GM21786 (cell line): ENCODE measurements around the gene RBBP4.
"Not testable (repeated sequence)": the region's sequence is repeated elsewhere in the genome, so short reads cannot be mapped to it uniquely, and the experiment has no call there.

ENCODE experiments used
- ATAC-seq: cut with Tn5 transposase; IDR thresholded peaks from one replicate; pipeline ENCODE4 v1.9.1; 2021; ENCODE audit not compliant: unreplicated experiment

The RBBP4 gene

DNA sequence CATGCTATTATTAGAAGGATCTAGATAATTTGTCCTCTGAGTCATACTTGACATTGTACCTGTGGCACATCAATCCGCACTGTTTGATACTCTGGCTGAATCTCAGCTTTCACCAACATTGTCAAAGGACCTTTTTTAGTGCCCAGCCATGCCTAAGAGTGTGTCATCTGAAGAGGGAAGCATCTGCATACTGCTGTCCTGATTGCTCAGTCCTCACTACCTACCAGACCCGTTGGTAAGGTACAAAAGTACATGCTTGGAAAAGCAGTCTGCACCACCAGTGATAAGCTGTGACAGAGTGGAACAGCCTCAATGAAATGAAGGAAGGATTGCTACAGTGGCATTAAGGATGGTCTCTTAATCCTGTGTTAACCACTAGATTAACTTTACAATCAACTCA lies 34.5 kb downstream of the RBBP4 start:
- no peak for ATAC-seq

DNA sequence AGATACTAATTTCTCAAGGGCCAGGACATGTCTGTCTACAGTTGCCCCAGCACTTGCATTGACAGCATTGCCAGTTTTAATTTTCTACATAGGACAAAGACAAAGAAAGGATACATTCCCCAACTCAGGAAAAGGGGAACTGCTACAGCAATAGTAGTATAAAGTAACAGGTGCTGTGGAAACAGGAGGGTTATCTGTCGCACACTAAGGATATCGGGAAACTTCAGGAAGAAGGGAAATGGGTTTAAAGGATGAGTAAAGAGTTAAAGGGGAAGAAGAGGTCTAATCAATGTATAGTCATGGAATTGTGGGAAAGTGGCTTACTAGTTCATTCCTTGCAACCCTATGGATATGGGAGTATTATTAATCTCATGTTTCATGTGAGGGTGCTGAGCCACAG lies 35.4 kb downstream of the RBBP4 start:
- ATAC-seq, result no peak

DNA sequence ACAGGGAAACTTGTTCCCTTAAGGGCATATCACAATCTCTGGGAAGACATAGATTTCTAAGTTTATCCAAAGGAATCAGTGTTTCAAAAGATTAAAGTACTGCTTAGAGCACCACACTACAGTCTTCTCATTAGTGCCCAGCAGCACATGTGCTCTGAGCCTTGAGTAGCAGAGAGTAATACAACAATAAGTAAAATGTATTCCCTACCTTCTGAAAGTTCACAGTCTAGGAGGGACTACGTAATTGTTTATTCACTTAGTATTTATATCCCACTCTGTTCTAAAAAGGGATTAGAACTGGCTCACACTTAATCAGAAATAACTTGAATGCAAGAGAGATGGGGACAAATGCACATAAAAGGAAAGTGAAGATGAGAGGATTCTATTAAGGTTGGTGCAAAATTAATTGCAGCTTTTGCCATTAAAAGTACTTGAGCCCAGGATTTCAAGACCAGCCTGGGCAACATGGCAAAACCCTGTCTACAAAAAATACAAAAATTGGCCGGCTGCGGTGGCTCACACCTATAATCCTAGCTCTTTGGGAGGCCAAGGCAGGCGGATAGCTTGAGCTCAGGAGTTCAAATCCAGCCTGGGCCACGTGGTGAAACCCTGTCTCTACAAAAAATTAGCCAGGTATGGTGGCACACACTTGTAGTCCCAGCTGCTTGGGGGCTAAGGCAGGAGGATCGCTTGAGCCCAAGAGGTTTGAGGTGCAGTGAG lies 42.6 kb downstream of the RBBP4 start:
- ATAC-seq, result no peak

DNA sequence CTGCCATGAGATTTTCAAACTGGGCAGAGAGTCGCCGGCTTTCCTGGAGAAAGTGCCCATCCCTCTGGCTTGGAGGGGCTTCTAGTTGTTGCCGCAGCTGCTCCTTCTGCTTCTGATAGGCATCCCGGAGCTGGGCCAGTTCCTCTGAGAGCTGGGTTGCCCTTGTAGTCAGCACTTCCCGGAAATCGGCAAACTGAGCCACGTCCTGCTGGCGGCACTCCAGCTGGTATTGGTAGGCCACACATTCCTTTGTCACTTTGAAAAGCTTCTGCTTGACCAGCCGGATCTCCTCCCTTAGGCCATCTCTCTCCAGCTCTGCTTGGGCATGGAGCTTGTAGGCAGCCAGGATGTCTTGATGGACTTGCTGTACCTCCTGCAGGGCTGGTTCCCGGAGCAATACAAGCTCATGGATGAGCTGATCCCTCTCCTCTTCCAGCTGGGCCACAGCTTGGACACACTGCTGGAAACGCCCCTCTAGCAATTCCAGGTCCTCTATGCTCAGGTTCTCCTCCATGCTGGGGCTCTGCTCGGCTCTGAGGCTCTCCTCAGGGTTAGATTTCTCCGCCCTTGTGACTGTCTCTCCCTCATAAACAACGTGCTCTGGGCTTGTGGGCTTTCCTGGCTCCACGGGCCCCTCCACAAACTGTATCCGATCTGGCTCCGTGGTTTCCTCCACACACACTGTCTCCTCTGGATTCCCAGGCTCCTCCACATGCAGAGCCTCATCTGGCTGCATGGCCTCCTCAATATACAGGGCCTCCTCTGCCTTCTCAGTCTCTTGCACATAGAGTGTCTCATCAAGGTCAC lies 44.3 kb downstream of the RBBP4 start:
- no peak for ATAC-seq

DNA sequence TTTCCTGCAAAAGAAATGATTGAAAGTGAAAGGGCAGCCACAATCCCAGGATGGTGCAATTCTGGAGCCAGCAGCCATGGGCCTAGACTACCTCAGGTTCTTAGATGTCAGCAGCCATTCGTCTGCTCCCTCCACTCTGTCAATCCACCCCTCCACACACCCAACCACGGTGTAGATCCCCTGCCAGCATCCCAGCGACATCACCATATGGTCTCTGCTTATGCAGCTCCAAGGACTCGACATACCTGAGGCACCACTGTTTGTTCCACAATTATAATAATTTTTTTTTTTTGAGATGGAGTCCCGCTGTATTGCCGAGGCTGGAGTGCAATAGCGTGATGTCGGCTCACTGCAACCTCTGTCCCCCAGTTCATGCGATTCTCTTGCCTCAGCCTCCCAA lies 45.0 kb downstream of the RBBP4 start:
- no peak for ATAC-seq

DNA sequence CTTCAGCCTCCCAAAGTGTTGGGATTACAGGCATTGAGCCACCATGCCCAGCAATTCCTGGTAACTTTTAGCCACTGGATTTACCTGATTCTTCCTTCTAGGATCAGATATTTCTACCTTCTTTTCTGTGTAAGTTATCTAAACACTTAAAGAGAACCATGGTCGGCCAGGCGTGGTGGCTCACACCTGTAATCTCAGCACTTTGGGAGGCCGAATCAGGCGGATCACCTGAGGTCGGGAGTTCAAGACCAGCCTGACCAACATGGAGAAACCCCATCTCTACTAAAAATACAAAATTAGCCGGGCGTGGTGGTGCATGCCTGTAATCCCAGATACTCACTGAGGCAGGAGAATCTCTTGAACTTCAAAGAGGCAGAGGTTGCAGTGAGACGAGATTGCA lies 46.0 kb downstream of the RBBP4 start:
- ATAC-seq, result not testable (repeated sequence)

DNA sequence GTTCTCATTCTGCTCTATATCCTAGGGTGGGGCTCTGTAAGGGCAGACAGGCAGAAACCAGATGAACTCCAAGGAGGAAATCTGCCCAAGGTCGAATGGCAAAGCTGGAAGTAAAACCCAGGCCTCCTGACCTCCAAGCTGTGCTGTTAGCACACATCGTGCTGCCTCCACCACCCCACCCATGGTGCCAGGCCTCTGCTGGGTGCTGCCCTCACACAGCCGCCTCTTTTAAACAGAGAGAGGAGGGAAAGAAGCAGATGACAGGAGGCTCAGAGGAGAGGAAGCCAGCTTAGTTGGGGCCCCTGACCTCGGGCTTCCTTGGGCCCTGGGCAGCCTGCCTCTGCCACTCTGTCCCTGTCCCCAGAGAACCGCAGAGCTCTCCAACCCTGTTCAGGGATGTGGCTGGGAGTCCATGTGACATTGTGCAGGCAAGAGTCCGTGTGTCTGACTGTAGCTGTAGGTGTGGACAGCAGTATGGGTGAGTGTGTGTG lies 50.5 kb downstream of the RBBP4 start:
- no peak for ATAC-seq

DNA sequence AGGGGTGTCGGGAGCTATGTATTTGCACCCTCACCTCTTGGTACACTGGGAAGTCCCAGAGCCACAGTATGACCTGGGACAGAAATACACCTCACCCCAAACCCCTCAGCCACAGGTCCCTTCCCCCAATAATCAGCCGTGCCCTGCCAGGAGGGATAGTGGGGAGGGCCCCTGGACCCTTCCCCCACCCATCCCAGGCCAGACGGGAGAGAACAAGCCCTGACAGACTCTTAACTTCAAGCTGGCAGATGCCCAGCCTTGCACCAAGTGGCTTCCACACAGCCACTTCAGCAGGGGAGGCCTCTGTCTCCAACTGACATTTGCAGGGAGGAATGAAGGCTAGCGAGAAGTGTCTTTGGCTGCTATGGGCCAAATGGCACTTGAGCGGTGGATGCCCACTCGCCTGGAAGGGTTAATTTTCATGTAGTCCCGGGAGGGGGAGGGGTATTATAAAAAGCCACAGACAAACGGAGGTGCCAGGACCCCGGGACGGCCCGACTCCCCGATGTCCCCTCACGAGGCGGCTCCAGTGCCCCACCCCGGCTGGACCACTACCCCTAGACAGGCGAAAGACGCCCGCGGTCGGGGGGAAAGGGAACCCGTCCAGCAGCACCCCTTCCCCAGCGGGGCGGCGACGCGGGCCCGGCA lies 51.1 kb downstream of the RBBP4 start:
- ATAC-seq, result no peak

DNA sequence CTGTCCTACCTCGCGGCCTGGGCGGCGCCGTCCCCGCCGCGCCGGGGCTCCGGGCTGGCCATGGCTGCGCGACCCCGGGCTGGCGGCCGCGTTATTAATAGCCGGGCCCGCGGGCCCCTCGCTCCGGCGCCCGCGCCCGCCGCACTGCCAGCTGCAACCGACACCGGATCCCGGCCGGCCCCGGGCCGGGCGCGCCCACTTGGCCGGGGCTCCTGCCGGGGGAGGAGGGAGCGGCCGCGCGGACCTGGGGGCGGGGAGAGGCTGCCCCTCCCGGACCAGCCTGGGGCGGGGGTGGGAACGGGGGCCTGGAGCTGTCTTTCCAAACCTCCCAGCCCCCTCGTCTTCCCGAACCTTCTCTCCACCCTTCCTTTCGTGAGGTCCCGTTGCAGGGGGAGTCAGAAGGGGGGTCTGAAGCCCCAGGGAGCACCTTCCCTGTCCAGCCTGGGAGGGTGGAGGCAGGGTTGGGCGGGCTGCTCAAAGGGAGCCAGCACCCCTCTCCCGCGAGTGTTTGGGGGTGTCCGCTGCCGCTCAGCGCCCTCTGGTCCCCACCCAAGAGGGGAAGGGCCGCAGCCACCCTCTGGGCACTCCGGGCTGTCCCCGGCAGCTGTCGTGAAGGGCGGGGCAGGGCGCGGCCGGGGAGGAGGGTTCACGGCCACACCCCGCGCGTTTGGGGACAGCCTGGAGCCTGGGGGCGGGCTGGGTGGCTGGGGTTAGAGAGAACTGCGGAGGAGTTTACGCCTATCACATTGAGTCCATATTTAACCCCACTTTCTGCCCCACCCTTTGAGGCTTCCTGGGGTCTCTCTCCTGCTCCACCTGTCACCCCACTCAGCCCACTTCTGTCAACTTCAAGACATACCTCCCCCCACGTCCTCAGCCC lies 51.8 kb downstream of the RBBP4 start, which contains the start of gene SYNC:
SYNC (minus strand) TSS at position 172 of the 880 bp plus-strand sequence; CDS start at position 62, 110 bp downstream.
- no peak for ATAC-seq

DNA sequence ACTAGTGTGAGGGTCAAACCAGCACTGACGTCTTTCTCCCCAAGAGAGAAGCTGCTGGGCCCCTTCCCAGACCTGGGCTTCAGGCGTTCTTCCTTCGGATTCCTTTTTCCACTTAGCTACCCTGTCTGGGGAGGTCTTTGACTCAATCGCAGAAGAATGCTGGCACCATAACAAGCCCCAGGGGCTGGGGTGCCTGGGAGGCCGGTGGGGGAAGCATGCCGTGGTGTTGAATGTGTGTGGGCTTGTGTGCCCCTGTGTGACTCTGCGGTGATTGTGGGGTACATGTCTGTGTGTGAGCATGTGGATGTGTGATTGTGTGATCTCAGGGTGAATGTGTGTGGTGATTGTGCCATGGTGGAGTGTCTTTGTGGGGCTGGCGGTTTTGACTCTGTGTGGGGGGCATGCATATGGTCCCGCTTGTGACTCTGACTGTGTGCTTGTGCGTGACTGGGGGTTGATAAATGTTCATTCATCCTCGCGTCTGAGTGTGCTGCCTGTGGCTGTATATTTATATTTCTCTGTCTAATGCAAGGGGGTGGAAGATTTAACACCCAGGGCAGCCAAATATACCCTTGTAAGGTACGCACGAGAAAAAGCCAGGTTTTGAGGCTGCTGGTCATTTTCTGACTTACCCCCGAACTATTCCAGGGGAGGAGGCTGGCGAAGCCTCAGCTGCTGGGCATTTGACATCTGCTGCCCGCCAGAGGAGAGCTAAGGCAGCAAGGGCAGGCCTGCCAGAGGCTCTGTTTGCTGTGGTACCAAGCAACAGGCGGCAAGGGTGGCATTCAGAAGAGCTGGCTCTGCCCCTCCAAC lies 52.7 kb downstream of the RBBP4 start:
- no peak for ATAC-seq

DNA sequence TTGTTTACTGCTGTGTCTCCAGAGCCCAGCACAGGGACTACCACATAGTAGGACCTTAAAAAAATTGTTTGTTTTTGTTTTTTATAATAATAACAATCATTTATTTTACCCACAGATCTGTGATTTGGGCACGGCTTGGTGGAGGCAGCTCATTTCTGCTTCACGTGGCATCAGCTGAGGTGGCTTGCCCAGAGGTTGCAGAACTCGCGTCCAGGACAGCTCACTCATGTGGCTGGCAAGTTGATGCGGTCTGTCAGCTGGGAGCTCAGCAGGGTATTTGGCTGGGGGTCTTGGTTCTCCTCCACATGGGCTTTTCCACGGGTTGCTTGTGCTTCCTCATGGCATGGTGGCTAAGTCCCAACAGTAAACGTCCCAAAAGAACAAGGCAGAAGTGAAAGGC lies 54.5 kb downstream of the RBBP4 start:
- no peak for ATAC-seq

DNA sequence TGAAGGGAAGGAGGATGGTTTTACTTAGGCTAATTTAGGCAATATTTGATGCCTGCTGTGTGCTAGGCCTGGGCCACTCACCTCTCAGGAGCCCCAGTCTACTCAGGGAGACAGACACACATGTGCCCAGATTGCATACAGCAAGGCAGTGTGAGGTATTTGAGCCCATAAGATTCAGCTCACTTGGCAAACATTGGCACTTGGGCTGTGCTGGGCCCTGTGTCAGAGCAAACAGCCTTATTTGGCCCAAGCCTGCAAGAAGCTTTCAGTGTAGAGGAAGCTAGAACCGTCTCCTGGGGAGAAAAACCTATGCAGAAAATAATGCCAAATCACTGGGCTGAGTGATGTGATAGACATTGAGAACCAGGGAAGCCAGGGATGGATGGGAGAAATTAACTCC lies 55.5 kb downstream of the RBBP4 start:
- no peak for ATAC-seq

DNA sequence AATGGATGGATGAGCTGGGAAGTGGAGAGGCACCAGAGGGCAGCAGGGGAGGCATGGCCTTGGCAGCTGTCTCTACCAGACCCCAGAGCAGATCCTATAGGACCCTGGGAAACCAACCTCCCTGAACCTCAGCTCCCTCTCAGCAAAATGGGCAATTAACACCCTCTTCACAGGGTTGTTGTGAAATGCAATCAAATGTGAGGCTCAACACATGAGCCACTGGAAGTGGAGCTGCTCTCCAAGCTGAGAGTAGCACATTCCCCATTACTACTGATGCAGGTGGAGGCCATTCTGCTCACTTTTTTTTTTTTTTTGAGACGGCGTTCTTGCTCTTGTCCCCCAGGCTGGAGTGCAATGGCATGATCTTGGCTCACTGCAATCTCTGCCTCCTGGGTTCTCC lies 58.1 kb downstream of the RBBP4 start:
- no peak for ATAC-seq

DNA sequence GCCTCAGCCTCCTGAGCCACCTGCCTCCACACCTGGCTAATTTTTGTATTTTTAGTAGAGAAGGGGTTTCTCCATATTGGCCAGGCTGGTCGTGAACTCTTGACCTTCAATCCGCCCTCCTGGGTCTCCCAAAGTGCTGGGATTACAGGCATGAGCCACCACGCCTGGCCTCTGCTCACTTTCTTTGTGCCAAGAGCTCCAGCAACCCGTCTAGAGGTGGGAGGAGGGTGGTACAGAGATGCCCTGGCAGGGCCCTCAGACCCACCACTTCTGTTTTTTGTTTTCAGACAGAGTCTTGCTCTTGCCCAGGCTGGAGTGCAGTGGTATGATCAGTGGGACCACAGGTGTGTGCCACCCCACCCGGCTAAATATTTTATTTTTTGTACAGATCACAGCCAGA lies 58.5 kb downstream of the RBBP4 start:
- no peak for ATAC-seq

DNA sequence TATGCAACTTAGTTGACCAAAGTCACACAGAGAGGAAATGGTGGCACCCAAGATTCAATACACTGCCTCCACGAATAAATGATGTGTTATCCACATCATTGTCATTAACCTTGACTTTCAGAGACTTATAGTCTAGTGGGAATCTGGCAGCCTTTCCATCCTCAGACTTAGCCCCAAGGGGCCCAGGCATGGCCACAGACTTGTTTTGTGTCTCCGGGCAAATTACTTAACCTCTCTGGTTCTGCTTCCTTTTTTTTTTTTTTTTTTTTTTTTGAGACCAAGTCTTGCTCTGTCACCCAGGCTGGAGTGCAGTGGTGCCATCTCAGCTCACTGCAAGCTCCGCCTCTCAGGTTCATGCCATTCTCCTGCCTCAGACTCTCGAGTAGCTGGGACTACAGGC lies 60.2 kb downstream of the RBBP4 start:
- not testable (repeated sequence) for ATAC-seq

DNA sequence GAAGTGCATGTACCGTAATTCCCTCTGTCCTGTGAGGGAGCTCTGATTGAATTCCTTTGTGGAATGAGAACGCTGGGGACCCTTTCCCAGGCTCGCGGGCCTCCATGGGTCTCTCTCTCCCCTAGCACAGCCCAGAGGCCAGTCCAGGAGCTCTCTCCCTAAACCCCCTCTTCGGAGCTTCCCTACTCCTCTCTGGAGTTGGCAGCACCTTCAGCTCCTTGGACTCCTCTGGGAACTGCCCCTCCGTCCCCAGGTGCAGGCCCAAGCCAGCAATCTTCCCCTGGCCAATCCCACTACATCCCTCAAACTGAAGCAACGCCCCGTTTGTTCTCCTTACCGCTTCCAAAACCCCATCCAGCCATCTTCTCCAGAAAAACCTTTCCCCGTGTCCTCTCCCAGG lies 62.1 kb downstream of the RBBP4 start:
- ATAC-seq, result no peak

DNA sequence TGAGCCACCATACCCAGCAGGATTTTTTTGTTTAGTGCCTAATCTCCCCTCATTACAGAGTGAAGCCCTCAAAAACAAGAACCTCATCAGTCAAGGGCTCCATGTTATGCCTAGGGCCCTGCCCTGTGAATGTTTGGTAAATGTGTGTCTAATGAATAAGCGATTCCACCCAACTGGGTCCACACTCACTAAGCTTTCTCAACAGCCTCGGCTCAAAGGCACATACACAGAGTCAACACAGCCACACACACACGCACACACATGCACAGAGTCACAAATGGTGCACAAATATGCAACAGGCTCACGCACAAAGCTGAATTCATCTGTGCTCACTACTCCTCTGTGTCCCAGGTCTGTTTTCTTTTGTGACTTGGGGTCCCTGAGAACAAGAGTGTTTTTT lies 63.3 kb downstream of the RBBP4 start:
- no peak for ATAC-seq

DNA sequence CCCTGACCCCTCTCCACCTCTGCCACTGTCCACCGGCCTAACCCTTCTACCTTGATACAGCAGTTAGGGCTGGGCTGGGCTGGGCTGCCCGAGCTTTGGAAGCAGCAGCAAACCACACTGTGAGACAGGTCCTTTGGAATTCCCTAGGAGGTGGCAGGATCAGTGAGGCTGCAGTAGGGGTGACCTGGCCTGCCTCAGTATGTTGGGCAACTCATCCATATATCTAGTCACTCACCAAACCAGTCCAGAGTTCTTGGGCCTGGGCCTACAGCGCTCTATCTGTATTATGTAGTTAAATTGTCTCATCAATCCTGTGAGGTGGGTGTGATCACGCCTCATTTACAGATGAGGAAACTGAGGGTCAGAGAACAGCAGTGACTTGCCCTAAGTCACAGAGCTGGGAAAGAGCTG lies 64.9 kb downstream of the RBBP4 start:
- ATAC-seq, result no peak

DNA sequence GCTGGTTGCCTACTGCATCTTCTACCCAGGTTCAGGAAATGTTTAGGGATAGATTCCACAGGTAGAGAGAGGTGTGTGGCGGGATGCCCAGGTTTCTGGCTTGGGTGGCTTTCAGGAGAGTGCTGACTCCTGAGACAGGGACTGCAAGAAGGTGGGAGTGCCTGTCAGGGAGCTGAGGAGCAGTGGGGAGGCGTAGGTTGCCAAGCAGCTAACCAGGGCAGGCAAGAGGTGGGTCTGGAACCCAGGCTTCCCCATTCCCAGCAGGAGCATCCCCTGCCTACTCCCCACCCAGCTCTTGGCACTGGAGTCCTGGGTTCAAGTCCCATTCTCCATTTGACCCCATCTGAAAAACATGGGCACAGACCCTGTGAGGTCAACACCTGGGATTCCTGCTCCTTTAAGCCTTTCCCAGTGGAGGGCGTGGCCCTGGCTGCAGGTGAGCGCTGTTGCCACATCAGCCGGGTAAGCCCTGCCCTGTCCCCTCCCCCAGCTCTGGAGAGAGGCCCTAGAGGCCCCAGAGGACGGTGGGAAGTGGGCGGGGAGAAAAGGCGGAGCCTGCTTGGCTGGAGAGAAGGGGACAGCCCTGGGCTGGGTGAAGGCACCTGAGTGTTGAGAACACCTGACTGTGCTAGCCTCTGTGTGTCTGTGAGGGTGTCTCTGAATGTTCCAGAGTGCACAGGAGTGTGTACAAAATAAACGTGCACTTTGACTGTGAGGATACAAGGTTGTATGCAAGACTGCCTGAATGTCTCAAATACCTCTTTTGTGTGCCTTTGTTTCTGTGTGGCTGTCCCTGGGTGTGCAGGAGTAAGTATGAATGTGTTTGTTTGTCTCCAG lies 65.5 kb downstream of the RBBP4 start:
- ATAC-seq, result no peak
